ENCODE data around the gene PEX16. TPM values are rescaled to one million over a fixed set of nuclear protein-coding genes. Genes with fewer than 3 reads are reported as not detected.

The PEX16 gene
- total RNA-seq, 1 donor from 2014 or later: 28.0 TPM

DNA sequence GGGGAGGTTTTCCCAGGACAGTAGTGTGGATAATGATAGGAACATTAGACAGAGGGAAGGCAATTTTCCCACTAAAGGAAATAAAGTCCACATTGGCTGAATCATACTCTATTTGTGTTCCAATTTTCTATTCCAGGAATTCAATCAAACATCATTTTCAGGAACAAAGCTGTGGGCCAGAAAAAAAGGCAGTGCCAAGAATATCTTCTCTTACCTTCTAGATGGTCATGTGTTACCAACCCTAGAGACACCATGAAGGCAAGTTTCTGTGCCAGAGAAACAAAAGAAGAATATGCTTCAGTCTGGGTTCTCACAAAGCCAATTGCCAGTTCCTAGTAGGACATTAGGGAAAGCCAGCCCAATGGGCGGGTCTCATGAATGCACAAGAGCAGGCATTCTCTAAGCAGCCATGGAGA lies 32.3 kb upstream of the PEX16 start:
- Mint-ChIP-seq H3K4me1 (ENCODE audit: low read depth) (no peaks in the 10 kb centered on the region), H3K27ac (no peak overlapping the region), H3K9me3 (ENCODE audit: low read depth) (no peaks in the 10 kb centered on the region), H3K27me3 (no peaks in the 10 kb centered on the region), H3K4me3 (ENCODE audit: low read depth) (no peak overlapping the region), H3K36me3 (ENCODE audit: insufficient read depth) (peaks cover 14% of the 10 kb centered on the region)
- no peak for DNase-seq (ENCODE audit: low spot score, unreplicated experiment)
- TF ChIP-seq, protein P1, sequence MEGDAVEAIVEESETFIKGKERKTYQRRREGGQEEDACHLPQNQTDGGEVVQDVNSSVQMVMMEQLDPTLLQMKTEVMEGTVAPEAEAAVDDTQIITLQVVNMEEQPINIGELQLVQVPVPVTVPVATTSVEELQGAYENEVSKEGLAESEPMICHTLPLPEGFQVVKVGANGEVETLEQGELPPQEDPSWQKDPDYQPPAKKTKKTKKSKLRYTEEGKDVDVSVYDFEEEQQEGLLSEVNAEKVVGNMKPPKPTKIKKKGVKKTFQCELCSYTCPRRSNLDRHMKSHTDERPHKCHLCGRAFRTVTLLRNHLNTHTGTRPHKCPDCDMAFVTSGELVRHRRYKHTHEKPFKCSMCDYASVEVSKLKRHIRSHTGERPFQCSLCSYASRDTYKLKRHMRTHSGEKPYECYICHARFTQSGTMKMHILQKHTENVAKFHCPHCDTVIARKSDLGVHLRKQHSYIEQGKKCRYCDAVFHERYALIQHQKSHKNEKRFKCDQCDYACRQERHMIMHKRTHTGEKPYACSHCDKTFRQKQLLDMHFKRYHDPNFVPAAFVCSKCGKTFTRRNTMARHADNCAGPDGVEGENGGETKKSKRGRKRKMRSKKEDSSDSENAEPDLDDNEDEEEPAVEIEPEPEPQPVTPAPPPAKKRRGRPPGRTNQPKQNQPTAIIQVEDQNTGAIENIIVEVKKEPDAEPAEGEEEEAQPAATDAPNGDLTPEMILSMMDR (IDR thresholded peaks at IDR 0.05; ENCODE audit: unreplicated experiment): no peak

DNA sequence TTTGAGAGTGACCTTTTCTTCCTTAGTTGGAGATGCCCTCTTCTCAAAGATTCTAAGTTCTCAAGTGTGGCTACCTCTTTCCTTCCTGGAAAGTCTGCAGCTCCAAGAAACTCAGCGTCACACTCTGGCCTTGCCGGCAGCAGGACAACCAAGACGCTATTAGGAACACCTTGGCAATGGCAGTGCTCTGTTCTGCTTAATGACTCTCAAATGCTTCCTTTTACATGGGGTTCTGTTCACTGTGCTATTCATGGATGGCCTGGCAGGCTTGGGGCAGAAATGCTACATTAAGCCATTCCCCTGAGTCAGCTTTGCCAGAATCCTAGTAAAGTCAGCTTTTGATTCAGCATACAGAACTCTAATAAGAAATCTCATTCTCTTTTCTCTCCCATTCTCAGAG lies 30.7 kb upstream of the PEX16 start:
- H3K4me3 Mint-ChIP-seq (ENCODE audit: low read depth): no peak overlapping the region
- H3K36me3 Mint-ChIP-seq (ENCODE audit: insufficient read depth): peaks cover 16% of the 10 kb centered on the region
- no peak overlapping the region for H3K27ac Mint-ChIP-seq
- no peaks in the 10 kb centered on the region for H3K4me1 Mint-ChIP-seq (ENCODE audit: low read depth)
- no peaks in the 10 kb centered on the region for H3K9me3 Mint-ChIP-seq (ENCODE audit: low read depth)
- TF ChIP-seq, protein P1 (IDR thresholded peaks at IDR 0.05; ENCODE audit: unreplicated experiment): no peak
- no peak for DNase-seq (ENCODE audit: low spot score, unreplicated experiment)
- H3K27me3 Mint-ChIP-seq: no peaks in the 10 kb centered on the region

DNA sequence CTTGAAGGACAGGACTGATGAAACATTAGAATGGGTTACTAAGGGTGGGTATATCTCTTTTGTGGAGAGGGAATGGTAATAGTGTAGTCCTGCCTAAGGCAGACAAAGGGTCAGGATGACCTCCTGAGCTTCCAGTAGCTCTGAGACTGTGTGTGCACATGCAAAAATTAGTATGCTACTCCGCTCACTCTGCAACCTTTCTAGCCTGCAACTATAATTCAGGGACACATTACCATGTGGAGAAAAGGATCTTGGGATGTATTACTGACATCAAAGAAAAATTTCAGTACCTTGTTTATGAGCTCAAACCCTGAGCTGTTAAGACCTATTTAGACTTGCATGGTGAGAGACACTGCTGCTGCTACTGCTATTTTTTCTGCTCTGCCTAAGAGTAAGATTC lies 30.2 kb upstream of the PEX16 start:
- Mint-ChIP-seq H3K27me3 (no peaks in the 10 kb centered on the region), H3K36me3 (ENCODE audit: insufficient read depth) (peaks cover 15% of the 10 kb centered on the region), H3K27ac (no peak overlapping the region), H3K9me3 (ENCODE audit: low read depth) (no peaks in the 10 kb centered on the region), H3K4me3 (ENCODE audit: low read depth) (no peak overlapping the region), H3K4me1 (ENCODE audit: low read depth) (no peaks in the 10 kb centered on the region)
- TF ChIP-seq, protein P1 (IDR thresholded peaks at IDR 0.05; ENCODE audit: unreplicated experiment): no peak
- no peak for DNase-seq (ENCODE audit: low spot score, unreplicated experiment)

DNA sequence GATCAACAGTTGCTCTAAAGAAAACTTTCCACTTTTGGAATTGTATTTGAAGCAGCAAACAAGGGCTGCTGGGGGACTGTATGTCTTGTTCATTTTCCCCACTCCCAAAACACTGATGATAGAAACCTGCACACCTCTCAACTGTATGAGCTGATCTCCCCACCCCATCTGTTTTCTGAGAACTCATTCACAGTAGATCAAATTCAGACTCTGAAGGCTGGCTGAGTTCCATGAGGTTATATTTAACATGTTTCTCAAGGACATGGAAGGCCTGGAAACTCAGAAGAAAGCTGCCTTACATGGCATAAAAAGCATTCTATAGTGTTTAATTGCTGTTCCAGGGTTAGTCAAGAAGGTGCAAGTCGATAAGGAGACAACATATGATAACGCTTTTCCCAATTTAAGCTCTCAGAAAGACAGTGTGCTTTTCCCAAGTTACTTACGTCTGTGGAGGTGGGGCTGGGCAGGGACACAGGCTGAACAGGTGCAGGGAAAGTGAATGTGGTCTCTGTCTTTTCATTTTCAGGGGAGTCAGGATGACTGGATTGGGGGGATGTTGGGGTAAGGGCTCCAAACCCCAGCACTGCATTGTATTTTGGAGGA lies 27.8 kb upstream of the PEX16 start:
- no peaks in the 10 kb centered on the region for H3K9me3 Mint-ChIP-seq (ENCODE audit: low read depth)
- H3K4me1 Mint-ChIP-seq (ENCODE audit: low read depth): no peaks in the 10 kb centered on the region
- peaks cover 16% of the 10 kb centered on the region for H3K36me3 Mint-ChIP-seq (ENCODE audit: insufficient read depth)
- TF ChIP-seq, protein P1 (IDR thresholded peaks at IDR 0.05; ENCODE audit: unreplicated experiment): no peak
- H3K27me3 Mint-ChIP-seq: no peaks in the 10 kb centered on the region
- no peak for DNase-seq (ENCODE audit: low spot score, unreplicated experiment)
- H3K27ac Mint-ChIP-seq: no peak overlapping the region
- H3K4me3 Mint-ChIP-seq (ENCODE audit: low read depth): no peak overlapping the region

DNA sequence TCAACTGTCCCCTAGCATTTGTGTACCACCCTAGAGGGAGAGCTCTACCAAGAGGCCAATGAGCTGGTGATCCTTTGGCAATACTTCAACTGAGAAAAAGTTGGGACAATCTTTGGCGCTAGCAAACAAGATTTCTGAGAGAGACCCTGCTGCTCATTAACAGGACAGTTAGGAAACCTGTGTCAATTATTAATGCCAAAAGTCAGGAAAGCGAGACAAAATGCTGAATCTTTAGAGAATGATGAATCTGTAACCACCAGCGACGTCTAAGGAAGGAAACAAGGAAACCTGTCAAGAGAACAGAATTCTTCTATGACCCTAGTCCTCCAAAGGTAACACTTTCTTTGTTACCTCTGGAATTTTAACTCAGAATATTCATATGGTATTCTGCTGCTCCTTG lies 24.7 kb upstream of the PEX16 start:
- H3K27ac Mint-ChIP-seq: no peak overlapping the region
- no peak overlapping the region for H3K4me3 Mint-ChIP-seq (ENCODE audit: low read depth)
- no peaks in the 10 kb centered on the region for H3K4me1 Mint-ChIP-seq (ENCODE audit: low read depth)
- H3K36me3 Mint-ChIP-seq (ENCODE audit: insufficient read depth): peaks cover 14% of the 10 kb centered on the region
- no peak for DNase-seq (ENCODE audit: low spot score, unreplicated experiment)
- H3K9me3 Mint-ChIP-seq (ENCODE audit: low read depth): no peaks in the 10 kb centered on the region
- TF ChIP-seq, protein P1 (IDR thresholded peaks at IDR 0.05; ENCODE audit: unreplicated experiment): no peak
- H3K27me3 Mint-ChIP-seq: no peaks in the 10 kb centered on the region

Measured in progenitor cell of endocrine pancreas (in vitro differentiated cells).